CD4-positive, alpha-beta T cell treated with Interleukin-2 at 100 ng/mL for 4 hours (primary cell): ENCODE data around the gene CPTP.

ENCODE experiments used
- DNase-seq: peaks from one replicate; pipeline ENCODE4 v3.0.0-alpha.2; 2020; ENCODE audit warnings: low spot score

Gene CPTP

DNA sequence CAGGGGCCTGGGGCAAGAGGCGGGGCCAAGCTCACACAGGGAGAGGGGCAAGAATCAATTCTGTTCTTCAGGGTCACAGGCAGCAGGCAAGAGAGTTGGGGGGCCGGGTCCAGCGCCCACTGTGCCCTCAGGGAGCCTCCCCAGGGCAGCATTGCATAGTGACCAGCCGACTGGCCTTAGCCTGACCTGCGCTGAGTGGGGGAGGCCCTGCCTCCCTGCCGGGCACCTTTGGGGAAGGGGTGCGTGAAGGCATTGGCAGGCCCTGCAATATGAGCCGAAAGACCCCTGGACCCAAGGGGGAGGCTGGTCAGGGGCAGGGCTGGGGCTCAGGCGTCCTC is 32.2 kb upstream of the CPTP start:
- DNase-seq, result no peak

DNA sequence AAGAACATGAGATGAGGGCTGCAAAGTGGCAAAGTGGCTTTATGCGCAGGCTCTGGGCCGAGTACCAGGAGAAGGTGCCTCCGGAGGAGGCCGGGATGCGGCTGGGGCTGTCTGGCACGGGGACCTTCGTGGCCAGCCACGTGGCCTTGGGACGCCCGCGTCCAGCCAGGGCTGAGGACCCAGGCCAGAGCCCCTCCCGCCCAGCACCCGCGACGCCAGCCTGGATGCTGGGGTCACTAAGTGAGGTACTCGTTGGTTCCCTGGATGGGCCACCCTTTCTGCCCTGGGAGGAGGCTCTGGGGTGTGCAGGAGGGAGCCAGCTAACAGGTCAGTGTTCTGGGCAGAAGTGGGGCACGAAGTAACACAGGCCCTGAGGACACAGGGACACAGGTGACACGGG is 31.8 kb upstream of the CPTP start:
- DNase-seq, result no peak

DNA sequence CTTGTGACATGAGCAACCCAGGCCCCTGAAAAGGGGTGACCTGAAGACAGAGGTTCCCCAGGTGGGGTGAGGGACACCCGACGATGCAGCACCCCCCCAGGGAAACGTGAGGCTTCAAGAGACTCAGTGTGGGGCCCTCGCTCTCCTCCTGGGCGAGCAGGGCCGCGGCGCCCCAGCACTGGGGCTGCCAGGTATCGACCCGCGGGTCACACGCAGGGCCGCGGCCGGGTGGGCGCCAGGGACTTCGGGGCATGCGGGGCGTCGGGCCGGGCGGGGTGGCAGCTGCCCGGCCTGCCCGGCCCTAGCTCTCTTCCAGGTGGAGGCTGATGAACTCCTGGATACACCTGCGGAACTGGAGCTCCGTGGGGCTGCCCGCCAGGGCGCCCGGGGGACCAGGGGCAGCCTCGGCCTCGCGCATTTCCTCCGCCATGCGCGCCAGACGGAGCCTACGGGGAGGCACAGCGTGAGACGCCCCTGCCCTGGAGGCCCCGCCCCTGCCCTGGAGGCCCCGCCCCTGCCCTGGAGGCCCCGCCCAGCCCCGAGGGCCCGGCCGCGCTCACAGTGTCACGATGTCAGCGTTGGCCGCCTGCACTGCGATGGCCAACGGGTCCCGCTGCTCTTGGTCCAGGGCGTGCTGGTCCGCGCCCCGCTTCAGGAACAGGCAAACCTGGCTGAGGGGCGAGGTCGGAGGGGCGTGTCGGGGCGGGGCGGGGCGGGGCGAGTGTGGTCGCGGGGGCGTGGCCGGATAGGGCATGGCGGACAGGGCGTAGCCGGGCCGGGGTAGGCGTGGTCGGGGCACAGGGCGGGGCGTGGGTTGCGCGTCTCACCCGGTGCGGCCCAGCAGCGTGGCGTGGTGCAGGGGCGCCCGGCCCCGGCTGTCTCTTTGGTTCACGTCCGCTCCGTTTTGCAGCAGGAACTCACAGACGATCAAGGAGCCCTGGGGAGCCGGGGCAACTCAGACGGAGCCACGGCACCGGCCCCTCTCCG is 31.0 kb upstream of the CPTP start:
- DNase-seq, result no peak

DNA sequence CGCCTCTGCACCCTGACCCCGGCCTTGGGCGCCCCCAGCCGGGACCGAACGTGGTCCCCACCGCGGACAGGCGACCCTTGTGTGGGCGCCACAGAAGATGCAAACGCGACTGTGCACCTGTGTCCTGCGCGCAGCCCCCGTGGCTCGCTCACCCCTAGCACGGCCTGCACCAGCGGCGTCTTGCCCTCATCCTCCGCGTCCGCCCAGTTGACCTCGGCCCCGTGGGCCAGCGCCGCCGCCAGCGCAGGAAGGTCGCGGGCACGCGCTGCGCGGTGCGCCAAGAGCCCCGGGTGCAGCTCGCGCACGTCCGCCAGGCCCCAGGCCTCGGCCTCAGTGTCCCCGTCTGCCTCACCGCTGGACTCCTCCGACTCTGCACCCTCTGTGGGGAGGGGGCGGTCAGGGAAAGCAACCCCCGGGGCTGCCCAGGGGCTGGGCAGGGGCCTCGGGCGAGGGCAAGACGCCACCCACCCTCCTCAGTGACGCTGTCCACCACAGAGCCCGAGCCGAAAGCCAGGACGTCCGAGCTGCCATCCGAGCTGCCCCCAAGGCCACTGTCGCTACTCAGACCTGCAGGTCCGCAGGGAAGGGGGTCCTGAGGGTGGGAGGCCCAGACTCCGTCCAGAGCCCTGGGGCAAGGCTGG is 30.2 kb upstream of the CPTP start:
- DNase-seq, result no peak

DNA sequence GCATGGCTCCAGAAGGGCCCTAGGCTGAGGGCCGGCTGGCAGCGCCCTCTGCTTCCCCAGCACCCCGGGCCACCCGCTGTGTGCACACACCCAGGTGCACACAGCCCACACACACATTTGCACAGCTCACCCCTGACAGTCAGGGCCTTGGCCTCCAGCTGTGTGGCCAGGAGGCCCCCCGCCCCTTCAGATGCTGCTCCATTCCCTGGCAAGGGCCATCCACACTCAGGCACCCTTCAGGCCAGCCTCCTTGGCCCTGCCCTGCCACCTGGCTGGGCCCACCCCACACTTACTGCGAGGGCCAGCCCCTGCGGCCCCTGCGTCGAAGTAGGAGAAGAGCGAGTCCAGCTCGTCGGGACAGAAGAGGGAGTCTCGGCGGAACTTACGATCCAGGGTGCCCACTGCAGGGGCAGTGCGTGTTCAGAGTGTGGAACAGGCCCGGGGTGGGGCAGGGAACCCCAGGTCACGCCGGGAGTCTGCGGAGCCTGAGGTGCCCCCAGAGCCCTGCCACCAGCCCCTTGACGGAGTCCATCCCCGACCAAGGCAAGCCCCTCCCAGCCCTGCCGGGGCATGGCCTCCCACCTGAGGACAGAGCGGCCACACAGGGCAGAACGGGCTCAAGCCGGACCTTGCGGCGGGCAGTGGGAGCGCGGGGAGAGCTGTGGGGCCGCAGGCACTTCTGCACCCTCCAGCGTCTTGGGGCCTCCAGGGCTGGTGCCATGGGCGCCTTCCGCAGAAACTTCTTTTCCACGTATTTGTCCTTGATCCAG is 29.3 kb upstream of the CPTP start:
- DNase-seq, result no peak

DNA sequence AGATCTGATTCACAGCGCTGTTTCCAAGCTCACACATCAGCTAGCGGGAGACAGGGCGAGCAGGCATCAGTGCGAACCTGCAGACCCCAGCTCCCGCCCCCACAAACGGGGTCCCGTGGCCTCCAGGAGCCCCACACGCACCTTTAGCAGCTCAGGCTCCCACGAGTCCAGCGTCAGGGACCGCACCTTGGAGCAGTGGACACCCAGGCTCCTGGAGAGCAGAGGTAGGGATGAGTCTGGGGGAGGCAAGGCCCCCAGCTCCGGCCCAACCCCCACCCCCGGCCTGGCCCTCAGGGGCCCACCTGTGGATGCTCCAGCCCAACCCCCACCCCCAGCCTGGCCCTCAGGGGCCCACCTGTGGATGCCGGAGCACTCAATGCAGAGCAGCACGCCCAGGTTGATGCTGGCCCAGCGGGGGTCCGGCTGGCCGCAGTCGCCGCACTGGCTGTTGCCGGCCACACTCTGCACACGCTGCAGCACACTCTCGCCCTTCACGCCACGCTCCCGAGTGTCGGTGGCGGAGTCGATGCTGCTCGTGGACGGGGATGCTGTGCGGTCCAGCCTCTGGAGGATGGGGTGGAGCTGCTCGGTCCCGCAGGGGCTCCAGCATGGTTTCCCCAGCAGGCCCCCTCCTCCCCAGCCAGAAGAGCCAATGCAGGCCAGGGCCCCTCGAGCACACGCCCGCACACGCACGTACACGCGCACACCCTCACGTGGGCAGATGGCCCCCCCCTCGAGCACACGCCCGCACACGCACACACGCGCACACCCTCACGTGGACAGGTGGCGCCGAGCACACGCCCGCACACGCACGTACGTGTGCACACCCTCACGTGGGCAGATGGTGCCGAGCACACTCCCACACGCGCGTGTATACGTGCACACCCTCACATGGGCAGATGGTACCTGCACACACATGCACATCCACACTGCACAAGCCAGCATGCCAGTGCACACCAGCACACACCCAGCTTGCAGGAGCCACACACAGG is 28.2 kb upstream of the CPTP start:
- no peak for DNase-seq

DNA sequence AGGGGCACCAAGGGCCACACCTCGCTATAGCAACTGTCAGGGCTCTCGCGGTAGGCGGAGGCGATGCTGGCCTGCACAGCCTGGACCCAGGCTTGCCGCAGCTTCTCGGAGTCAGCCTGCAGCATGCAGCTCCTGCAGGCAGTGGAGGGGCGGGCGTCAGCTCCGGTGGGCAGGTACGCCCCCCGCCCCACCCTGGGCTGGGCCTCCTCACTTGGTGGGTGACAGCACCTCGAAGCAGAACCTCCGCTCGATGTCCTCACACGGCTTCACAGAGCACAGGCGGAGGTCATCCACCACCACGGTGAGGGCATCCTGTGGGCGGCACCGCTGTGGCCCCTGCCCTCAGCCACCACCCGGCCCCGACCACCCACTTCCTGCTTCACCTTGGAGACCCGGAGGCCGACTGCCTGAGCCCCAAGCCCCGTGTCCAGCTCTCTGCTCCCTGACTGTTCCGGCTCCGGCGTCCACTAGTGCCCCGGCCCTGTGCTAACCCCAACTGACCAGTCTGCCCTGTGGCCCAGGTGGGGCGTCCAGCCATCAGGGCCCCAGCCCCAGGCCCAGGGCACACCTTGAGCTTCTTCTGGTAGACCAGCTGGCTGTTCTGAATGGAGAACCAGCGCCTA is 26.7 kb upstream of the CPTP start:
- no peak for DNase-seq

DNA sequence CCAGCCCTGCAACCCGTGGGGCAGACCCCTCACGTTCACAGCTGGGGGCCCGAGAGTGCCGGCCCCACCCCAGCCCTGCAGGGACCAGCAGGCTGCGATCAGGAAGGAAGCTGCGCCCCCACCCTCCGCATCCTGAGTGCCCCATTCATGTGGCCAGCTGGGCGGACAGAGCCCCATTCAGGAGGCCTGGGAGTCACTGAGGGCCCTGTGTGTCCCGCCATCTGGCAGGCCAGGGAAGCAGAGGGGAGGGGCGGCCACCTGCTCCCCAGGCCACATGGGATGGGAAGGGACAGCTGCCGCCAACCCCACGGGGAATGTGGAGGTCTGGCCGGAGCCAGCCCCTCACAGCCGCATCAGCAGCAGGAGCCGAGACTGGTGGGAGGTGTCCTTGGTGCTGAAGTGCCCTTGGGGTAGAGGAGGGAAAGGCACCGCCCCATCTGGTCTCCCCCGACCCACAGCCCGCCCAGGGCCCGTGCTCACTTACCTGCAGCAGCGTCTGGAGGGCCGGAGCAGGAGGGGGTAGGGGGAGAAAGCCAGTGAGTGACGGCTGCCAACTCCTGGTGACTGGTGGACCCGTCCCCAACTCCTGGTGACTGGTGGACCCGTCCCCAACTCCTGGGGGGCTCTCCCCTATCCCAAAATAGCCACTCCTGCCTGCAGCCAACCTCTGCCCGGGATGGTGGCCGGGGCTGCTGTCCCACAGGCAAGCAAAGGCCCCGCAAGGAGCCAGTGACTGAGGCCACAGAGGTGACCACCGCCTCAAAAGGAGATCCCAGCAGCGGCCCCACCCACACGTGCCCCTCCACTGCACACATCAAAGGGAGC is 25.5 kb upstream of the CPTP start:
- DNase-seq, result no peak

DNA sequence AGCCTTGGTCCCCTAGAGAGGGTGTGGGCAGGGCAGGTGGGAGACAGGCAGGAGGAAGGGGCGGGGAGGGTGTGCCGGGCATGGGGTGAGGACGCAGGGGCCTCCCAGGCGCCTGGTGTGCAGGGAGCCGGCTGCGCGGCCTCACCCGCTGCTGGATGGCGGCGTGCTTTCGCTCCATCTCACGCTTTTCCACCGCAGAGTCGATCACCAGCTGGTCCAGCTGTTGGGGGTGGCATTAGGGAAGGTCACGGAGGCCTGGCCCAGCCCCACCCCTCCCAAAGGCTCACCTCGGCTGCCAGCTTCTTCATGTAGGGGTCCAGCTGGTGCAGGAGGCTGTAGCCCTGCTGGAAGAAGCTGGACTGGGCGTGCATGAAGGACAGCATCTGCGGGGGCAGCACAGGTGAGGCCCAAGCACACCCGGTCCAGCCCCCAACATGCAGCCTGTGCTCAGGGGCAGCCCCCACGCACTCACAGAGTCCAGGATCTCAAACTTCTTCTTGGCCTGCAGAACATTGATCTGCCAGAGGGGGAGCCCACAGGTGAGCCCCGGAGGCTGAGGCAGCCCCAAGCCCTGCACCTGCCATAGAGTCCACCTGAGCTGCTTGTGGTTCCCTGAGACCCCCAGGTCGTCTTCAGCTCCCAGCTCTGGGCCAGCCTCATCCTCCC is 24.8 kb upstream of the CPTP start:
- peak; percentile 32 for DNase-seq

DNA sequence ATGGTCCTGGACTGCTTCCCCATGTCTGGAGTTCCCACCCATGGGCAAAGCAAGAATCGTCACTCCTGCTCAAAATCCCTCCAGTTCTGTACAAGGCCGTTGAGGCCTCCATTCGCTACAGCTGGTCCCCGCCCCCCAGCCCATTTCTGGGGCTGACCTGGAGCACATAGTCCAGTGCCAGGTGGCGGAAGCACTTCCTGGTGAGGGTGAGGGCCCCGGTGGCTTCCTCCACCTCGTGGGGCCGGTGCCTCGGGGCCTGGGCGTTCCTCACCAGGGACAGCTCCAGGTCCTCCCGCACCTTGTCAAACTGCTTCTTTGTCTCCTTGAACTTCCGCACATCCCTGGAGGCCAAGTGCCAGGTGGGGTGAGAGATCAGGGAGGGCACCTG is 24.3 kb upstream of the CPTP start:
- DNase-seq, result no peak

DNA sequence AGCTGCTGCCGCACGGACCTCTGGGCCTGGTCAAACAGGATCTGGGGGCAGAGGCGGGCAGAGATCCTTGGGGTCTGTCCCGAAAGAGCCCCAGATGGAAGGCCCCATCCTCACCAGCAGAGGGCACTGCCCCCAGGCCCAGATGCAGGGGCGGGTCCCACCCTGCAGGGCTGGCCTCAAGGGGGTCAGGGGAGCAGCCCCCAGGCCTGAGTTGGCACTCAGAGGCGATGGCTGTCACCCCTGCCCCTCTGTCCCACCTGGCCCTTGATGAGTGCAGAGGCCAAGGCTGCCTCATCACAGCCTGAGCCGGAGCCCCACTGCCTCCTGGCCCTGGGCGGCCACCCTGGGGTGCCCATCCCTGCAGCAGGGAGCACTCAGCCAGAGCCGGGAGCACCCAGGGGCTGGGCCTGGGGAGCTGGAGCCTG is 22.6 kb upstream of the CPTP start:
- DNase-seq, result no peak

DNA sequence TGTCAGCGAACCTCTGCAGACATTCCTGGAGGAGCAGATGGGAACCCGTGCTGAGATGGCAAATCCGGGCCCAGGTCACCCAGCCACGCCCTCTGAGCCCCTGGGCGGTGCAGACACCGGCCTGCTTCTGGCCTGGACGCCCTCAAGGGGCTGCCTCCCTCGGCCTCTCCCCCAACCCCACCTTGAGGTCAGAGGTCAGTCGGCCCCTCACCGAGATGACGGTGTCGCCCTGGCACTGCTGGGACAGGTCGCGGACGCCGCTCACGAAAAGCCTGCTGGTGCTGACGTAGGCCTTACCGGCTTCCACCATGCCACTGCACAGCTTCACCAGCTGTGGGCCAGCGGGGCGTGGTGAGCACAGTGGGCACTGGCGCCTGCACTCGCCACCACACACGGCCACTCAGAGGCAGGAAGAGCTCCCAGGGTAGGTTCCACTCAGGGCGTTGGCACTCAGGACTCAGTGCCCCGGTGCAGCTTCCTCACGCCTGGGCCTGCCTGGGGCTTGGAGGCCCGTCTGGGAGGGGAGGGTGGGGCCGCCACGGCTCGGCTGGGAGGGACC is 21.6 kb upstream of the CPTP start:
- no peak for DNase-seq

DNA sequence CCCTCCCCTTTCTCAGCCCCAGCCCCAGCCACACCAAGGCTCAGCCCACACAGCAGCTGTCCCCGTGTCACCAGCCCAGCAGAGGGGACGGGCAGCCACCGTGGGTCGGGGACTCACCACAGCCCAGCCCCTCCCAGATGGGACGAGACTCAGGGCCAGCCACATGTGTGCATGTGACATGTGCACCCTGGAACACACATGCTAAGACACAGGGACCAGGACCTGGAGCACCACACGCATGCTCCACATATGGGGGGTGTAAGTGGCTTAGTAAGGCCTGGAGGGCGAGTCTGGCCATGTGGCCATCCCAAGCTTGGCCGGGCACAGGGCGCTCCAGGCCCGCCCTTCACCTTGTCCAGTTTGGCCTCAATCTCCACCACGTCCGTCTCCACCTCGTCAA is 20.9 kb upstream of the CPTP start:
- no peak for DNase-seq

DNA sequence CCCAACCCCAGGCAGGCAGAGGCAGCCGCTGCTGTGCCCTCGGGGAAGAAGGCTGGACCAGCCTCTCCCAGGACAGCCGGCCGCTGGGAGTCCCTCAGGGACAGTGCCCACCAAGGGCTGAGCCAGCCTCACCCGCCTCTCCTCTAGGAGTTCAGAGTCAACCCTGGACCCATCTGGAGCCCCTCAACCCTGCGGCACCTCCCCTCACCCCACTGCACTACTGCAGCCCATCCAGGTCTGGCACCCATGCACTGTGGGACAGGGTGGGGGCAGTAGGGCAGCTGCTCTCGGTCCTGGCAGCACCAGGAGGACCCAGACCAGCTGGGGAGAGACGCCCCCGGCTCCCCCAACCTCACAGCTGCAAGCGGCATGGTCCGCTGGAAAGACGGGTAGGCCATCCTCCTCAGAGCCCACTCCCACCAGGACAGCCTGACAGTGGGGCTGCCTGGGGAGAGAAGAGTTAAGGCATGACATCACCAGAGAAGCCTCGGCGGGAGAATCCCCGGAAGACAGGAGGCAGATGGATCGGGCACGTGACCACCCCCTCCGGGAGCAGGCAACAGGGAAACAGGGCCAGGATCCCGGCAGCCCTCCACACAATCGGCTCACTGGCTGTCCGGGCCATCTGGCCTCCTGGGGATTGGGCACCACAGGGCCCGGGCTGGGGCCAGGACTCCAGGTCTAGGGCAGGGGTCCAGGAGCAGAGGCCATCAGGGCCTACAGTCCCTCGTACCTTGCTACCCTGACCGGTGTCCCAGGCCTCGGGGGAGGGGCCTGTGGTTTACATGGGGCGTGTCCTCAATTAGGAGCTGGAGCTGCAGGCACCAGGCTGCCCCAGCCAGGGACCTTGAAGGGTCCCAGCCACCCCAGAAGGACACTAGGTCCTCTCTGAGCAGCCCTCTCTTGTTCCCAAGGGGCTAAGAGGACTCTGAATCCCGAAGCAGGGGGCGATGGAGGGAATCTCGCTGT is 20.0 kb upstream of the CPTP start:
- no peak for DNase-seq

DNA sequence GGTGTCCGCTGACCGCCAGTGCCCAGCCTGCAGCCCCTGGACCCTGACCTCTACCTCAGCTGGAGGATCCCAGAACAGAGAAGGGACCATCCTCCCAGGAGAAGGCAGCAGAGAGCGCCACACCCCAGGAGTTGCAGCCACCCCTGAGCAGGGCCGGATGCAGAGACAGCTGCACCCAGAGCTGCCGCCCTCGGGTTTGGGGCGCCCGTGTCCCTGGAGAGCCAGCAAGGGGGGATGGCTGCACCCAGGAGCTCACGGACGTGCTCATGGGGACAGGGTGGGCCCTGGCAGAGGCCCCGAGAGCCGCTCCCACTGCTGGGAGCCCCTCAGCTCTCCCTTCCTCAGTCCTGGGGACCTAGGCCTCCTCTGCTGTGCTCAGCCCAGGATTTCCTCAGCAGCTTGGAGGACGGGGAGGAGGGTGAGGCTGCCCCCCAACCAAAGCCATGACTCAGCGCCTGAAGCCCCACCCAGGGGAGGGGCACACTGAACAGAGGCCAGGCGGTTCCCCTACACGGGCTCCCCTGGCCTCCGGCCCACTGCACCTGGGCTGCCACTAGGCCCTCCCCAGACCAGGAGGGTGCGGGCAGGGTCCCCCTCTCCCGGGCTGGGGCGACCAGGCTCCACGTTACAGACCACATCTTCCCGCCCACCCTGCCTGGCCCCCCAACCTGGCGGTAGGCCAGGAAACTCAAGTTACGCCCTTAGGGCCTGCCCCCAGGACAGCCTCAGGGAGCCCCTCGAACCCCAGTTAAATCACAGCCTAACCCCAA is 19.1 kb upstream of the CPTP start:
- peak; percentile 78 for DNase-seq

DNA sequence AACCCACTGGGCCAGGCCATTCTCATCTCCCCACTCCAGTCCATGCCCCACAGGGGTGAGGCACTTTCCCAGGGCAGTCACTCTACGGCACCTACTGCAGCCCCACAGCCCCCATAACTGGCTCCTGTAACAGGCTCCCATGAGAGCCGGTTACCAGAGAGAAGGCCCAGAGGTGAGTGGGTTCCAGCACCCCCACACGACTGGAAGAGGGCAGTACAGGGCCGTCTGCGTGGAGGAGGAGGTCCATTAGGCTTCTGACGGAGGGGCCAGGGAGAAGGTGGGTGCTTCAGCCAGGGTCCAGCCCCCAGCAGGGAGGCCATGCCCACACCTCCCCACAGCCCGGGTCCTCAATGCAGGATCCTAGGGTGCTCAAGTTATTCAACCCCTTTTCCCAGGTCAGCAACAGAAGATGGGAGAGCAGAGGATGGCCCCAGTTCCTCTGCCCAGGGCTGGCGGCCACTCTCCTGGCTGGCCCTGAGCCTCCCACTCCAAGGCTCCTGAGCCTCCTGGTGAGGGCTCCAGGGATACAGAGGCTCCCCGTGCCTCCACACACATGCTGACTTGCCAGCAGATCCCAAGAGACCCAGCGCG is 18.4 kb upstream of the CPTP start:
- no peak for DNase-seq

DNA sequence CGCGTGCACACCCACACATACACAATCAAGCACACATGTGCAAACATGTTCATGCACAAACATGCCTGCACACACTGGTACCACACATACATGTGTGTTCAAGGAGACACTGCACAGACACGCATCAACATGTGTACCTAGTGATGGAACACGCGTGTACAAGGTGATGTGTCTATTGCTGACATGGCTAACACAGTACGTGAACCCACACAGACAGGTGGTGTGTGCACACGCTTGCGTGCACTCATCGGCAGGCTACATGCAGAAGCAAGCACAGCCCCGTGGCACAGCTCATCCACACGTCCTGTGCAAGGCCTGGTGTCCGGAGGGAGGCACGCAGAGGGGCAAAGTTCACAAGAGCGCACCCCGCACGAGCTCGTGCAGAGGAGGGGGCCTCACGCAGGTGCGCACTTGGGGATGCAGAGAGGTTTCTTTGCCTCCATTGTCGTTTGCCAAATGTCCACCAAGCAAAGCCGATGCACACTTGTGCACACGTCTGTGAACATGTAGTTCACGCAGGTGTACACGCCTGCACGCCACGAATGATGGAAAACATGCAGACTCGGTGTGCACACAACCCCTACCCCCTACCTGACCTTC is 17.8 kb upstream of the CPTP start:
- DNase-seq, result no peak
